Measurements from ENCODE around the gene SIK3.

- TF ChIP-seq CTCF (IDR thresholded peaks at IDR 0.05) (no peak), POLR2A (IDR thresholded peaks at IDR 0.05) (no peak)
Measured at GRCh38 chr11:116849060-116849459, 249.2 kb downstream of the SIK3 start.

All from heart left ventricle (tissue), 13 donors.